DMS153 treated with DMSO at 0.1 percent for 48 hours (cell line): ENCODE results near the gene SEPTIN5.

ENCODE experiments used
- DNase-seq: peaks from one replicate; lab custom pipeline; 2025; ENCODE audit not compliant: unreplicated experiment; lab: John Stamatoyannopoulos, UW

SEPTIN5 gene

GRCh38 chr22:19760058-19760950 lies 46.0 kb downstream of the SEPTIN5 start, which contains the start of gene TBX1:
Gene TBX1, plus strand, starts transcription at chr22:19760778. Its CDS starts 66 bp downstream, at chr22:19760844.
- DNase-seq: no peak

- DNase-seq: no peak
Measured at GRCh38 chr22:19760951-19761724, 46.8 kb downstream of the SEPTIN5 start.

DNA sequence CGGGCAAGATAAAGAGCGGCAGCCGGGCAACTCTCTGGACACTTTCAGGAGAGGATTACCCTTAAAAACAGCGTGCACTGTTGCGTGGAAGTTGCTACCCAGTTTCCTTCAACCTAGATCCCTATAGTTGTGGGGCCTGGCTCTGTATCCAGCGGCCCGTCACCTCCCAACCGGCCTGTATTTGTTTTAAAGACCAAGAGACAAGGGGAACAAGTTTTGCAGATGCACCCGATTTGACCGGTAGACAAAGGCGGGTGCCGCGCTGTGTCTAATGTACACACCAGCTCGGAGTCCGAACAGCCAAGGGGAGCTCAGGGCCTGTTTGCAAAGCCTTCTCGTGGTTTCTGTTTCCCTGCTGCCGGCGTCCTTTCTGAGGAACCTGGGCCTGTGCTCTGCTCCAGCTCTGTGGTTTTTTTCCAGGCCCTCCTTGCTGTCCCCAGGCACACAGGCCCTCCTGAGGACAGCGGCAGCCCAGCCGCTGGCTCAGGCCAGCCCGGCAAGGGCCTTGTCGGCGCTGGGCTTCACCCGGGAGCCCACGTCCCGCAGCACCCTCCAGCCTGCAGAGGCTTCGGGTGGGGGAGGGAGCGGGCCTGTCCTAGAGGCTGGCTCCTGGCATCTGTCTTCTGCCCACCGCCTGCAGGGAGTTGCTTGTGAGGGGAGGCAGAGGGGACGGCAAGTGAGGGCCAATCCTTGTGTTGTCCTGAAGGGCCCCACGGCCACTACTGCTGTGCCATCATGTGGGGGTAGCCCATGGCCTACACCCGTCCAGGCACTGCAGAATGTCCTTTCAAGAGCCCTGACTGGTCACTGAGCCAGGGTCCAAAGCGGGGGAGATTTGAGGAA lies 47.6 kb downstream of the SEPTIN5 start:
- no peak for DNase-seq

DNA sequence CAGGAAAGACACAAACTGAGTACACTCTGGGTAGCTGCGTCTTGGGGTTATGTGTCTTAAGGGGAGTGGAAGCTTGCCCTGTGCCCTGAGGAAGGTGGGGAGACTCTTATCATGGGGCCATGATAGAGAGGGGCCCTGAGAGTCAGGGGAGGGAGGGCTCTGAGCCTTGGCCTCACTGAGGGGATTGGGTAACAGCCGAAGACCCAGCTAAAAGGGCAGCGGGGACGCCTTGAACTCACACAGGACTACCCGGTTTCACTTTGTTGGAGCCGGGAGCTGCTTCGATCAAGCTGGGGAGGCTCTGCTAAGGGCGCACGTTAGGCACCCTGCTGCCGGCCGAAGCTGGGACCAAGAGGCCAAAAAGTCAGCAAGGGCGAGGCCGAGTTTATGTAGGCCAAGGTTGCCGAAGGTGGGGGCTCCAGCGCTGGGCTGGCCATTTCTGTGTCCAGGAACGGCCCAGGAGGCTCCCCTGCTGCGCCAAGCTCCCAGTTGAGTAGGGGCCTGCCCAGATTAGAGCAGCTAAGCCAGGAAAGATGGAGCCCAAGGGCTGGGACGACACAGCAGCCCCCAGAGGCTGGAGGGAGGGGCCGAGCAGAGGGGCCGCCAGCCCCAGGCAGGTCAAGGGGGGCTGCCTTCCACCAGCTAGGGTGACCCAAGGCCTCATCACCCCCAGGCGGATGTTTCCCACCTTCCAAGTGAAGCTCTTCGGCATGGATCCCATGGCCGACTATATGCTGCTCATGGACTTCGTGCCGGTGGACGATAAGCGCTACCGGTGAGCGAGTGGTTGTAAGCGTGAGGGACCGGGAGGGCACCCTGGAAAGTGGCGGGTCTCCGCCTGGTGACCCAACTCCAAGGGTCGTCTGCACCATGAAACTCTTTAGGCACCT lies 48.5 kb downstream of the SEPTIN5 start:
- no peak for DNase-seq

DNA sequence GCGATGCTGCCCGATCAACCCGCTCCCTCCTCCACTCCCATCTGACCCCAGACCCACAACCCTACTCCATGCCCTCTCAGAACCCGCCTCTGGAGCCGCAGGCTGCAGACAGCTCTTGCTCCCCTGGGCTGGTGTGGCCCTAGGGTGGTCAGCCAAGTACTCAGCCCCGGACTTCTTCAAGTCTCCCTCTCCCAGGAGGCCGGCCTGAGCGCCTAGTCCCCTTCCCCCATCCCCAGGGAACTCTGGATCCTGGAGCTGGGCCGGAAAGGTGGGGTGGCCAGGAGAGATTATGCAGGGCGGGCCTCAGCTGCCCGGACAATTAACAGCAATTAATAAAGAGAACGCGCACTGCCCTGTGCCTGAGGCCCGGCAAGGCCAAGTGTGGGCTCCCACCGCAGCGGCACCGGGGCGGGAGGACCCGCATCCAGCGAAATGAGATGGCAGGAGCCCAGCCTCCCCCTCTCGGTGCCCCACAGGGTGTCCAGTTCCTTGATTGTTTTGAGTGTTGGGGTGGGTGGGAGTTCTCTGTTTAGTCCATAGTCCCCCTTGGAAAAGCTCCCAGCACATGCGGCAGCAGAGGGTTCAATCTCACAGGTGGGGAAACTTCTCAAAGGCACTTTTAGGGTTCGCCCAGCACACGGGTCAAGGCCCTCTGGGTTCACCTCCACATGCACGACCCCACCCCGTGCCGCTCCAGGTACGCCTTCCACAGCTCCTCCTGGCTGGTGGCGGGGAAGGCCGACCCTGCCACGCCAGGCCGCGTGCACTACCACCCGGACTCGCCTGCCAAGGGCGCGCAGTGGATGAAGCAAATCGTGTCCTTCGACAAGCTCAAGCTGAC lies 49.4 kb downstream of the SEPTIN5 start:
- no peak for DNase-seq

- no peak for DNase-seq
Measured at GRCh38 chr22:19764299-19764593, 49.9 kb downstream of the SEPTIN5 start.

GRCh38 chr22:19764636-19765476 lies 50.6 kb downstream of the SEPTIN5 start:
- no peak for DNase-seq

GRCh38 chr22:19765477-19766239 lies 51.4 kb downstream of the SEPTIN5 start:
- DNase-seq: no peak

- no peak for DNase-seq
Measured at GRCh38 chr22:19766240-19766510, 51.9 kb downstream of the SEPTIN5 start.

DNA sequence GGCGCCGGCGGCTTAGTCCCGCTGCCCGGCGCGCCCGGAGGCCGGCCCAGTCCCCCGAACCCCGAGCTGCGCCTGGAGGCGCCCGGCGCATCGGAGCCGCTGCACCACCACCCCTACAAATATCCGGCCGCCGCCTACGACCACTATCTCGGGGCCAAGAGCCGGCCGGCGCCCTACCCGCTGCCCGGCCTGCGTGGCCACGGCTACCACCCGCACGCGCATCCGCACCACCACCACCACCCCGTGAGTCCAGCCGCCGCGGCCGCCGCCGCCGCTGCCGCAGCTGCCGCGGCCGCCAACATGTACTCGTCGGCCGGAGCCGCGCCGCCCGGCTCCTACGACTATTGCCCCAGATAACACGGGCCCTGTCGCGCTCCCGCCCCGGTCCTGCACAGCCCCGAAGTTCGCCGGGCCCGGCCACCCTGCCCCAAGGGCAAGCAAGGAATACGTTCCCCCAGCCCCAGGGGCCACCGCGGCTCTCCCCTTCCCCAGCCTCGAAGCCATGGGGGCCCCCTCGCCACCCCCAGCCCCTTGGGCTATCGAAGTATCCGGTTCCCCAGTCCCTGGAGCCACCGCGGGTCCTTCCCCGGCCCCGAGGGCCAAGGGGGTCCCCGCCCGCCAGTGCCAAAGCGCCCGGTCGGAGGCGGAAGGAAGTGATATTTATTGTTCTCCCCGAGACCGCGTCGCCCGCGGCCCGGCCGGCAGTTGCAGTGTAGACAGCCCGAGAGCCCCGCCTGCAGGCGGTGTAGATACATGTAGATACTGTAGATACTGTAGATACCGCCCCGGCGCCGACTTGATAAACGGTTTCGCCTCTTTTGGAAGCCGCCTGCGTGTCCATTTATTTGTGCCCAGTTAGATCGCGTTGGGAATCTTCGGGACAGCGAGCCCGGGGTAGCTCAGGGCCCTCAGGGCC lies 52.5 kb downstream of the SEPTIN5 start:
- no peak for DNase-seq

DNA sequence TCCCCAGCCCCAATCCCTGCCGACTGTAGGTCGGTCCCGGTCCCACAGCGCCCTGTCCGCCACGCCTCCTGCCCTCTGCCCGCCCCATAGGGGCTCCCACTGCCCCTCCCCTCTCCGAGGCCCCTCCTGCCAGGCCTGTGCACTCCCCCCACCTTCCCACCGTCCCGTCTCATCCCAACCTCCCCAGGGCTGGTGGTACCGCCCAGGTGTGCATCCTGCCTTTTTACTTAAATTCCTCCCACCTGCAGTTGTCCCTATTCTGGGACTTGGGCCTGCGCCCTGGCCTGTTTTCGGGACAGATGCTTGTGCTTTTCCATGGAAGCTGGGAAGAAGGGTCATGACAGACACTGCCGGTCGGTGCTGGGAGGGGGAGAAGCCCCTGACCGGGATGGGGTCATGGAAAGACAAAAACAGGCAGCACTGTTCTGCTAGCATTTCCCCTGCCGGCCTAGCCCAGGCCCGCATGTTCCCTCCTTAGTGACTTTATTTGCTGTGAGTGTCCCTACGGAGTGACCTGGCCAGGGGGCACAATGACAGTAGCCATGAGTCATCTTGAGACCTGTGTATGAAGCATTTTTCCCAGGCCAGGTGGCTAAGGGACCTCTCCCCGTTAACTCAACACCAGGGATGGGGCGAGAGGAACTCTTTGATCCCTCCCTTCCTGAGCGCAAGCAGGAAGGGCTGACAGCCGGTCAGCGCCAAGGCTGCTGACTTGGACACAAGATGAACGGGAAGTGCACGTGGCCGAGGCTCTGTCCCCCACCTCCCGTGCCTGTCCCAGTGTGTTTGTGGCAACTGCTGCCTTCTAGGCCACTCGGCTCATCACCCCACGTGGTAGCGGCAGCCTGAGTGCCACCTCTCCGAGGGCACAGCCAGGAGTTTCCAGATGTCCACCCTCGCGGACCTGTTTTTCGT lies 53.4 kb downstream of the SEPTIN5 start:
- no peak for DNase-seq

DNA sequence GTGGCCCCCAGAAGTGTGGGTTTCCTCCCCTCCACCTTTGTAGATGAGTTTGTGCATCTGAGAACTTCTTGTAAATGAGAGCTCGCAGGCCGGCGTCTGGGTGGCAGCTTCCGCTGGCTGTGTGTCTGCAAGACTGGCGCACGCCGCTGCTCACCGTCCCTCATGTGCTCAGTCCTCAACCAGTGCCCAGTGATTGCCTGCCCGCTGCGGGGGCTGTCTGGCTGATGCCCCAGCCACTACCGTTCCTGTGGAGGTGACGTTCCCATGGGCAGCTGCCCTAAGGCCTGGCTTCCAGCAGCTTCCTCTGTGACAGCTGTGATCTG lies 55.1 kb downstream of the SEPTIN5 start:
- DNase-seq: no peak

GRCh38 chr22:19770349-19771220 lies 56.3 kb downstream of the SEPTIN5 start:
- DNase-seq: no peak

DNA sequence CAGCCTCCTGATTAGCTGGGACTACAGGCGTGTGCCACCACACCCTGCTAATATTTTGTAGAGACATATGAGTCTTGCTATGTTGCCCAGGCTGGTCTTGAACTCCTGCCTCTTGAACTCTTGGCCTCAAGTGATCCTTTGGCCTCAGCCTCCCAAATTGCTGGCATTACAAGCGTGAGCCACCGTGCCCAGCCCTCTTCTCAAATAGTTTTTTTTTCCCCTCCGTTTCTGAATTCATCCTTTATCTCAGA lies 58.0 kb downstream of the SEPTIN5 start:
- no peak for DNase-seq
